HG02759 (cell line): Measurements from ENCODE around the gene ITGB8.

Experiments used
- ATAC-seq: cut with Tn5 transposase; IDR thresholded peaks from one replicate; pipeline ENCODE4 v1.9.1; 2021; ENCODE audit warnings: mild to moderate bottlenecking, moderate library complexity; ENCODE audit not compliant: unreplicated experiment

ITGB8 gene

GRCh38 chr7:20409961-20410360 is 79.3 kb downstream of the ITGB8 start:
- no peak for ATAC-seq

GRCh38 chr7:20411372-20411771 is 80.7 kb downstream of the ITGB8 start:
- no peak for ATAC-seq

- no peak for ATAC-seq
Measured at GRCh38 chr7:20412032-20412431, 81.3 kb downstream of the ITGB8 start.

- no peak for ATAC-seq
Measured at GRCh38 chr7:20417260-20417659, 86.6 kb downstream of the ITGB8 start.

GRCh38 chr7:20417675-20418382 is 87.1 kb downstream of the ITGB8 start:
- no peak for ATAC-seq

GRCh38 chr7:20424500-20424899 is 93.8 kb downstream of the ITGB8 start:
- ATAC-seq = no peak

- ATAC-seq = no peak
Measured at GRCh38 chr7:20430664-20431063, 100.0 kb downstream of the ITGB8 start.

GRCh38 chr7:20431146-20431545 is 100.4 kb downstream of the ITGB8 start:
- ATAC-seq = no peak

- ATAC-seq = no peak
Measured at GRCh38 chr7:20432071-20432470, 101.4 kb downstream of the ITGB8 start.

- no peak for ATAC-seq
Measured at GRCh38 chr7:20435305-20435704, 104.6 kb downstream of the ITGB8 start.

- ATAC-seq = peak; percentile 23
Measured at GRCh38 chr7:20438248-20438647, 107.5 kb downstream of the ITGB8 start.

- ATAC-seq = peak; percentile 89
Measured at GRCh38 chr7:20438694-20439376, 108.1 kb downstream of the ITGB8 start.

GRCh38 chr7:20439416-20440185 is 108.9 kb downstream of the ITGB8 start:
- ATAC-seq = no peak

GRCh38 chr7:20440472-20441105 is 109.9 kb downstream of the ITGB8 start:
- ATAC-seq = no peak

- ATAC-seq = no peak
Measured at GRCh38 chr7:20441346-20441745, 110.6 kb downstream of the ITGB8 start.

- ATAC-seq = no peak
Measured at GRCh38 chr7:20441991-20442441, 111.3 kb downstream of the ITGB8 start.

GRCh38 chr7:20442951-20443350 is 112.3 kb downstream of the ITGB8 start:
- ATAC-seq = no peak

- ATAC-seq = no peak
Measured at GRCh38 chr7:20444030-20444800, 113.5 kb downstream of the ITGB8 start.

- peak; percentile 71 for ATAC-seq
Measured at GRCh38 chr7:20447021-20447650, 116.4 kb downstream of the ITGB8 start.

GRCh38 chr7:20449176-20449575 is 118.5 kb downstream of the ITGB8 start:
- no peak for ATAC-seq
